Neural progenitor cell (in vitro differentiated cells): ENCODE data around the gene ARL6IP6. TPM values are rescaled to one million over a fixed set of nuclear protein-coding genes. Genes with fewer than 3 reads are reported as not detected.

Experiments used
- DNase-seq: peaks from one replicate; pipeline ENCODE4 v3.0.0-alpha.2; 2016; ENCODE audit warnings: low spot score
- H2AFZ ChIP-seq: fragments of 200-600 bp; sonication (generic); replicated peaks from 2 replicates; pipeline ENCODE4 v1.6.1; 2016; ENCODE audit warnings: antibody characterized with exemption
- H3F3A ChIP-seq: fragments of 200-600 bp; sonication (generic); 2 replicates; pipeline ENCODE4 v1.6.1; 2016; ENCODE audit warnings: antibody characterized with exemption, low read depth
- H3K27ac ChIP-seq: fragments of 200-600 bp; sonication (generic); 2 replicates; pipeline ENCODE4 v1.5.1; 2016; ENCODE audit warnings: mild to moderate bottlenecking
- H3K27me3 ChIP-seq: fragments of 200-600 bp; sonication (generic); 2 replicates; pipeline ENCODE4 v1.6.1; 2016; ENCODE audit warnings: mild to moderate bottlenecking, moderate library complexity
- H3K36me3 ChIP-seq: fragments of 200-600 bp; sonication (generic); 2 replicates; pipeline ENCODE4 v1.5.1; 2016
- H3K4me1 ChIP-seq: fragments of 200-600 bp; sonication (generic); 2 replicates; pipeline ENCODE4 v1.6.1; 2016; ENCODE audit warnings: mixed run types
- H3K4me2 ChIP-seq: fragments of 200-600 bp; sonication (generic); 2 replicates; pipeline ENCODE4 v1.6.1; 2016
- H3K4me3 ChIP-seq: fragments of 200-600 bp; sonication (generic); 2 replicates; pipeline ENCODE4 v1.5.1; 2016
- H3K79me2 ChIP-seq: fragments of 200-600 bp; sonication (generic); 2 replicates; pipeline ENCODE4 v1.6.1; 2016; ENCODE audit warnings: low read depth
- H3K9ac ChIP-seq: fragments of 200-600 bp; sonication (generic); 2 replicates; pipeline ENCODE4 v1.6.1; 2016
- H3K9me3 ChIP-seq: fragments of 200-600 bp; sonication (generic); 2 replicates; pipeline ENCODE4 v1.5.1; 2016; ENCODE audit warnings: low read depth
- H4K20me1 ChIP-seq: fragments of 200-600 bp; sonication (generic); 2 replicates; pipeline ENCODE4 v1.6.1; 2016; ENCODE audit warnings: low read depth
- H3K27ac Mint-ChIP-seq: 3 replicates; pipeline ENCODE4 v1.8.0; 2021; ENCODE audit warnings: mixed read lengths
- H3K27me3 Mint-ChIP-seq: 2 replicates; pipeline ENCODE4 v1.8.0; 2022; ENCODE audit warnings: low read depth, mild to moderate bottlenecking, inconsistent platforms, moderate library complexity, mixed read lengths; ENCODE audit not compliant: insufficient read depth
- H3K36me3 Mint-ChIP-seq: 3 replicates; pipeline ENCODE4 v1.8.0; 2021; ENCODE audit warnings: mixed read lengths
- H3K4me1 Mint-ChIP-seq: 3 replicates; pipeline ENCODE4 v1.8.0; 2021; ENCODE audit warnings: mixed read lengths
- H3K4me3 Mint-ChIP-seq: 3 replicates; pipeline ENCODE4 v1.8.0; 2021; ENCODE audit warnings: mild to moderate bottlenecking, moderate library complexity, mixed read lengths
- H3K9me3 Mint-ChIP-seq: 3 replicates; pipeline ENCODE4 v1.8.0; 2020; ENCODE audit warnings: mixed read lengths
- CTCF ChIP-seq: fragments of 200-600 bp; sonication (generic); IDR thresholded peaks from 2 replicates; pipeline ENCODE4 v1.5.1; 2017; ENCODE audit warnings: antibody characterized with exemption, mild to moderate bottlenecking
- EZH2 ChIP-seq: fragments of 200-600 bp; sonication (generic); IDR thresholded peaks from 2 replicates; pipeline ENCODE4 v1.6.1; 2017; ENCODE audit warnings: antibody characterized with exemption, mild to moderate bottlenecking, moderate library complexity
- EZH2phosphoT487 ChIP-seq: fragments of 200-600 bp; sonication (generic); IDR thresholded peaks from 2 replicates; pipeline ENCODE4 v1.6.1; 2017; ENCODE audit warnings: antibody characterized with exemption
- total RNA-seq: library from RNA; depleted of rRNA; stranded (reverse); fragments of >200 nt; gene quantifications from 2 replicates; pipeline ENCODE4 v1.2.3, GENCODE V29; 2015; ENCODE audit warnings: low replicate concordance

The ARL6IP6 gene
- 80.9 and 104 TPM in 2 replicates for total RNA-seq

- Mint-ChIP-seq H3K27me3 (peaks cover 3% of the 10 kb centered on the region), H3K9me3 (no peaks in the 10 kb centered on the region), H3K4me1 (peaks cover 35% of the 10 kb centered on the region), H3K4me3 (peak within 1 kb of the TSS; percentile 100), H3K27ac (peak within 1 kb of the TSS; percentile 99), H3K36me3 (peaks cover 18% of the 10 kb centered on the region)
- Histone ChIP-seq H3K4me2 (peak within 1 kb of the TSS; percentile 93), H2AFZ (peak within 1 kb of the TSS; percentile 96), H3F3A (peaks cover 16% of the 10 kb centered on the region), H3K27ac (peak within 1 kb of the TSS; percentile 97), H3K9ac (peak within 1 kb of the TSS; percentile 84), H3K4me1 (peaks cover 21% of the 10 kb centered on the region), H3K27me3 (no peaks in the 10 kb centered on the region), H3K9me3 (no peaks in the 10 kb centered on the region), H3K79me2 (peaks cover 86% of the 10 kb centered on the region), H4K20me1 (peaks cover 83% of the 10 kb centered on the region), H3K4me3 (peak within 1 kb of the TSS; percentile 91), H3K36me3 (peaks cover 22% of the 10 kb centered on the region)
- peak; percentile 97 for DNase-seq
- TF ChIP-seq CTCF (no peak), EZH2phosphoT487 (no peak), EZH2 (no peak)
These were observed at the start of gene ARL6IP6 for GRCh38 chr2:152718076-152718908. Gene ARL6IP6 (plus strand): TSS chr2:152718620. CDS start chr2:152718625, 5 bp downstream.

GRCh38 chr2:152674334-152674733, 44.1 kb upstream of the ARL6IP6 start:
- no peaks in the 10 kb centered on the region for H3K27me3 Mint-ChIP-seq
- no peak overlapping the region for H3K4me3 Mint-ChIP-seq
- no peaks in the 10 kb centered on the region for H3F3A ChIP-seq
- H3K27me3 ChIP-seq, result no peaks in the 10 kb centered on the region
- H3K9me3 ChIP-seq, result no peaks in the 10 kb centered on the region
- no peaks in the 10 kb centered on the region for H3K79me2 ChIP-seq
- no peaks in the 10 kb centered on the region for H3K4me1 Mint-ChIP-seq
- no peak overlapping the region for H3K27ac ChIP-seq
- H2AFZ ChIP-seq, result no peak overlapping the region
- no peaks in the 10 kb centered on the region for H3K9me3 Mint-ChIP-seq
- no peaks in the 10 kb centered on the region for H3K4me1 ChIP-seq
- peaks cover 19% of the 10 kb centered on the region for H3K36me3 Mint-ChIP-seq
- H3K9ac ChIP-seq, result no peak overlapping the region
- TF ChIP-seq EZH2, result no peak
- TF ChIP-seq CTCF, result no peak
- no peak for TF ChIP-seq EZH2phosphoT487
- H3K4me3 ChIP-seq, result no peak overlapping the region
- no peak overlapping the region for H3K27ac Mint-ChIP-seq
- no peaks in the 10 kb centered on the region for H4K20me1 ChIP-seq
- H3K36me3 ChIP-seq, result peaks cover 85% of the 10 kb centered on the region
- no peak overlapping the region for H3K4me2 ChIP-seq
- no peak for DNase-seq

GRCh38 chr2:152676461-152676860, 42.0 kb upstream of the ARL6IP6 start:
- Mint-ChIP-seq H3K4me3 (no peak overlapping the region), H3K36me3 (peaks cover 31% of the 10 kb centered on the region), H3K9me3 (no peaks in the 10 kb centered on the region), H3K27ac (no peak overlapping the region), H3K4me1 (peaks cover 2% of the 10 kb centered on the region), H3K27me3 (no peaks in the 10 kb centered on the region)
- Histone ChIP-seq H2AFZ (no peak overlapping the region), H3K4me2 (no peak overlapping the region), H3K27ac (no peak overlapping the region), H4K20me1 (no peaks in the 10 kb centered on the region), H3F3A (no peaks in the 10 kb centered on the region), H3K79me2 (peaks cover 2% of the 10 kb centered on the region), H3K4me1 (no peaks in the 10 kb centered on the region), H3K9ac (no peak overlapping the region), H3K36me3 (peaks cover 82% of the 10 kb centered on the region), H3K27me3 (no peaks in the 10 kb centered on the region), H3K4me3 (no peak overlapping the region), H3K9me3 (no peaks in the 10 kb centered on the region)
- TF ChIP-seq CTCF (no peak), EZH2phosphoT487 (no peak), EZH2 (no peak)
- no peak for DNase-seq
